ENCODE measurements around the gene SEMA4A. TPM values are rescaled to one million over a fixed set of nuclear protein-coding genes. Genes with fewer than 3 reads are reported as not detected.
A peak's percentile ranks its signal among the peaks of the same experiment; 100 is the strongest.

The SEMA4A gene
- total and polyA plus RNA-seq, 9 of the 15 experiments (the other 6 are each of a cell fraction or from before 2014, with no cell fraction given): 0.04 to 1.7 (median 0.45) TPM

DNA sequence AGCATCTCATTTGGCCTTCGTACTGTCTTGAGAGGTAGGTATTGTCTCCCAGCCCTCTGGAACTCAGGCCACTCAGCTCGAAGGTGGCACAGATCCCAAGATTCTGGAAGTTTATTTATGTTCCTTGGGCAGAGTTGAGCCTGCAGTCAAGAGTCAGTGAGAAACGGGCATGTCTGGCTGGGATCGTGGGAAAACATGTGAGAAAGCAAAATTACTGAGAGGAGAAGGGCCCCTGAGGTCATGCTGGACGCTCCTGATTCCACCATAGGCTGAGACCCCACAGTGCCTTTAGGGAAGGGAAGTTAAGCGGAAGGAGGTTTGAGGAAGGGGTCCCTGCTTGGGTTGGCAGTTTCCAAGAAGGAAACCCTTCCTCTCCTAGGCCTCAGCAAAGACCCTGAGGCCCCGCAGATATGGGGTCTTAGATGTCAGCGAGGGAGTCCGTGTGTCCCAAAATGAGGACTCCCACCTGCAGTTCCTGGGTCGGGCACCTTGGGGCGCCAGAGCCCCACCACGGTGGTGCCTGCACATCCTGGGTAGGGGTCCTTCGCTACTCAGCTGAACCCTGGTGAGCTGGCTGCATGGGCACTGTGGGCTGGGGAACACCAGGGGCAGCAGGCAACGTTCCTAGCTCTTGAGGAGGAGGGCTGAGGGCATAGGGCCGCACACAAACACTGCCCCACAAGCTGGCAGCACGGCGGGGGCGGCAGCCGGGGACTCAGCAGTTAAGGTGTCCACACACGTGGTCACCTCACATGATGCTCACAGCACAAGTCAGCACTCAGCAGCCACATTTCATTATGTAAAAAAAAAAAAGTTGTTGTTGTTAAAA is 12.3 kb upstream of the SEMA4A start (continued):
- TF ChIP-seq STAG1 (CRISPR knock-in tag; IDR thresholded peaks at IDR 0.05; ENCODE audit: borderline replicate concordance) (peak; percentile 89), CC2D1A (IDR thresholded peaks at IDR 0.05) (peak; percentile 53; the same call in 1 of the 2 replicates), SP1 (CRISPR knock-in tag; IDR thresholded peaks at IDR 0.05) (0 out of 2 replicates have a peak, but pooled peaks have one; percentile 51), ZBTB7A (IDR thresholded peaks at IDR 0.05; ENCODE audit: borderline replicate concordance, control insufficient read depth, low read depth, low read length) (peak; percentile 41; the same call in 1 of the 2 replicates), POLR2AphosphoS2 (IDR thresholded peaks at IDR 0.05; ENCODE audit: low read length) (peak; percentile 79; the same call in 1 of the 2 replicates), ZFPM2 (CRISPR knock-in tag; IDR thresholded peaks at IDR 0.05) (0 out of 2 replicates have a peak, but pooled peaks have one; percentile 42), U2AF2 (optimal IDR thresholded peaks at IDR 0.05; ENCODE audit: low read depth, low read length) (no peak), PML (IDR thresholded peaks at IDR 0.05; ENCODE audit: low read length) (0 out of 2 replicates have a peak, but pooled peaks have one; percentile 7), BRD9 (IDR thresholded peaks at IDR 0.05; ENCODE audit: low read depth, partially characterized antibody) (no peak), CCNT2 (IDR thresholded peaks at IDR 0.05; ENCODE audit: borderline replicate concordance, extremely low read depth, insufficient read length, low read depth, low read length) (peak; percentile 16), BHLHE40 (IDR thresholded peaks at IDR 0.05; ENCODE audit: low read length) (0 out of 2 replicates have a peak, but pooled peaks have one; percentile 4), HMGN3 (IDR thresholded peaks at IDR 0.05; ENCODE audit: borderline replicate concordance, extremely low read depth, insufficient read length, low read depth, low read length) (peak; percentile 80)
- TF ChIP-seq, protein P1, sequence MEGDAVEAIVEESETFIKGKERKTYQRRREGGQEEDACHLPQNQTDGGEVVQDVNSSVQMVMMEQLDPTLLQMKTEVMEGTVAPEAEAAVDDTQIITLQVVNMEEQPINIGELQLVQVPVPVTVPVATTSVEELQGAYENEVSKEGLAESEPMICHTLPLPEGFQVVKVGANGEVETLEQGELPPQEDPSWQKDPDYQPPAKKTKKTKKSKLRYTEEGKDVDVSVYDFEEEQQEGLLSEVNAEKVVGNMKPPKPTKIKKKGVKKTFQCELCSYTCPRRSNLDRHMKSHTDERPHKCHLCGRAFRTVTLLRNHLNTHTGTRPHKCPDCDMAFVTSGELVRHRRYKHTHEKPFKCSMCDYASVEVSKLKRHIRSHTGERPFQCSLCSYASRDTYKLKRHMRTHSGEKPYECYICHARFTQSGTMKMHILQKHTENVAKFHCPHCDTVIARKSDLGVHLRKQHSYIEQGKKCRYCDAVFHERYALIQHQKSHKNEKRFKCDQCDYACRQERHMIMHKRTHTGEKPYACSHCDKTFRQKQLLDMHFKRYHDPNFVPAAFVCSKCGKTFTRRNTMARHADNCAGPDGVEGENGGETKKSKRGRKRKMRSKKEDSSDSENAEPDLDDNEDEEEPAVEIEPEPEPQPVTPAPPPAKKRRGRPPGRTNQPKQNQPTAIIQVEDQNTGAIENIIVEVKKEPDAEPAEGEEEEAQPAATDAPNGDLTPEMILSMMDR (IDR thresholded peaks at IDR 0.05 in 2 of 3, conservative IDR thresholded peaks at IDR 0.05 in 1 of 3; ENCODE audit: insufficient read depth in 2 of 3, low read depth in 1 of 3, low read length in 3 of 3): peak; percentile 75 to 94 (median 79)
- TF ChIP-seq, protein P2, sequence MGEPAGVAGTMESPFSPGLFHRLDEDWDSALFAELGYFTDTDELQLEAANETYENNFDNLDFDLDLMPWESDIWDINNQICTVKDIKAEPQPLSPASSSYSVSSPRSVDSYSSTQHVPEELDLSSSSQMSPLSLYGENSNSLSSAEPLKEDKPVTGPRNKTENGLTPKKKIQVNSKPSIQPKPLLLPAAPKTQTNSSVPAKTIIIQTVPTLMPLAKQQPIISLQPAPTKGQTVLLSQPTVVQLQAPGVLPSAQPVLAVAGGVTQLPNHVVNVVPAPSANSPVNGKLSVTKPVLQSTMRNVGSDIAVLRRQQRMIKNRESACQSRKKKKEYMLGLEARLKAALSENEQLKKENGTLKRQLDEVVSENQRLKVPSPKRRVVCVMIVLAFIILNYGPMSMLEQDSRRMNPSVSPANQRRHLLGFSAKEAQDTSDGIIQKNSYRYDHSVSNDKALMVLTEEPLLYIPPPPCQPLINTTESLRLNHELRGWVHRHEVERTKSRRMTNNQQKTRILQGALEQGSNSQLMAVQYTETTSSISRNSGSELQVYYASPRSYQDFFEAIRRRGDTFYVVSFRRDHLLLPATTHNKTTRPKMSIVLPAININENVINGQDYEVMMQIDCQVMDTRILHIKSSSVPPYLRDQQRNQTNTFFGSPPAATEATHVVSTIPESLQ (CRISPR knock-in tag; IDR thresholded peaks at IDR 0.05): no peak
- TF ChIP-seq, protein P3, sequence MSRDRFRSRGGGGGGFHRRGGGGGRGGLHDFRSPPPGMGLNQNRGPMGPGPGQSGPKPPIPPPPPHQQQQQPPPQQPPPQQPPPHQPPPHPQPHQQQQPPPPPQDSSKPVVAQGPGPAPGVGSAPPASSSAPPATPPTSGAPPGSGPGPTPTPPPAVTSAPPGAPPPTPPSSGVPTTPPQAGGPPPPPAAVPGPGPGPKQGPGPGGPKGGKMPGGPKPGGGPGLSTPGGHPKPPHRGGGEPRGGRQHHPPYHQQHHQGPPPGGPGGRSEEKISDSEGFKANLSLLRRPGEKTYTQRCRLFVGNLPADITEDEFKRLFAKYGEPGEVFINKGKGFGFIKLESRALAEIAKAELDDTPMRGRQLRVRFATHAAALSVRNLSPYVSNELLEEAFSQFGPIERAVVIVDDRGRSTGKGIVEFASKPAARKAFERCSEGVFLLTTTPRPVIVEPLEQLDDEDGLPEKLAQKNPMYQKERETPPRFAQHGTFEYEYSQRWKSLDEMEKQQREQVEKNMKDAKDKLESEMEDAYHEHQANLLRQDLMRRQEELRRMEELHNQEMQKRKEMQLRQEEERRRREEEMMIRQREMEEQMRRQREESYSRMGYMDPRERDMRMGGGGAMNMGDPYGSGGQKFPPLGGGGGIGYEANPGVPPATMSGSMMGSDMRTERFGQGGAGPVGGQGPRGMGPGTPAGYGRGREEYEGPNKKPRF (IDR thresholded peaks at IDR 0.05; ENCODE audit: low read depth, low read length): no peak
- TF ChIP-seq, protein P4, sequence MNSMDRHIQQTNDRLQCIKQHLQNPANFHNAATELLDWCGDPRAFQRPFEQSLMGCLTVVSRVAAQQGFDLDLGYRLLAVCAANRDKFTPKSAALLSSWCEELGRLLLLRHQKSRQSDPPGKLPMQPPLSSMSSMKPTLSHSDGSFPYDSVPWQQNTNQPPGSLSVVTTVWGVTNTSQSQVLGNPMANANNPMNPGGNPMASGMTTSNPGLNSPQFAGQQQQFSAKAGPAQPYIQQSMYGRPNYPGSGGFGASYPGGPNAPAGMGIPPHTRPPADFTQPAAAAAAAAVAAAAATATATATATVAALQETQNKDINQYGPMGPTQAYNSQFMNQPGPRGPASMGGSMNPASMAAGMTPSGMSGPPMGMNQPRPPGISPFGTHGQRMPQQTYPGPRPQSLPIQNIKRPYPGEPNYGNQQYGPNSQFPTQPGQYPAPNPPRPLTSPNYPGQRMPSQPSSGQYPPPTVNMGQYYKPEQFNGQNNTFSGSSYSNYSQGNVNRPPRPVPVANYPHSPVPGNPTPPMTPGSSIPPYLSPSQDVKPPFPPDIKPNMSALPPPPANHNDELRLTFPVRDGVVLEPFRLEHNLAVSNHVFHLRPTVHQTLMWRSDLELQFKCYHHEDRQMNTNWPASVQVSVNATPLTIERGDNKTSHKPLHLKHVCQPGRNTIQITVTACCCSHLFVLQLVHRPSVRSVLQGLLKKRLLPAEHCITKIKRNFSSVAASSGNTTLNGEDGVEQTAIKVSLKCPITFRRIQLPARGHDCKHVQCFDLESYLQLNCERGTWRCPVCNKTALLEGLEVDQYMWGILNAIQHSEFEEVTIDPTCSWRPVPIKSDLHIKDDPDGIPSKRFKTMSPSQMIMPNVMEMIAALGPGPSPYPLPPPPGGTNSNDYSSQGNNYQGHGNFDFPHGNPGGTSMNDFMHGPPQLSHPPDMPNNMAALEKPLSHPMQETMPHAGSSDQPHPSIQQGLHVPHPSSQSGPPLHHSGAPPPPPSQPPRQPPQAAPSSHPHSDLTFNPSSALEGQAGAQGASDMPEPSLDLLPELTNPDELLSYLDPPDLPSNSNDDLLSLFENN (IDR thresholded peaks at IDR 0.05; ENCODE audit: low read depth in 2 of 2, low read length in 2 of 2): no peak
